Hepatocyte (in vitro differentiated cells): ENCODE data around the gene EBF4. TPM values are rescaled to one million over a fixed set of nuclear protein-coding genes. Genes with fewer than 3 reads are reported as not detected.
"Not testable (repeated sequence)": the region's sequence is repeated elsewhere in the genome, so short reads cannot be mapped to it uniquely, and the experiment has no call there.

ENCODE experiments used
- DNase-seq: peaks from one replicate; pipeline ENCODE4 v3.0.0-alpha.2; 2016; ENCODE audit warnings: low spot score
- H2AFZ ChIP-seq: fragments of 200-600 bp; sonication (generic); 2 replicates; pipeline ENCODE4 v1.6.0; 2016; ENCODE audit warnings: antibody characterized with exemption, mild to moderate bottlenecking
- H3K27ac ChIP-seq: fragments of 200-600 bp; sonication (generic); 2 replicates; pipeline ENCODE4 v1.5.1; 2016; ENCODE audit warnings: mild to moderate bottlenecking
- H3K27me3 ChIP-seq: fragments of 200-600 bp; sonication (generic); 2 replicates; pipeline ENCODE4 v1.6.1; 2016
- H3K36me3 ChIP-seq: fragments of 200-600 bp; sonication (generic); replicated peaks from 2 replicates; pipeline ENCODE4 v1.5.1; 2016; ENCODE audit warnings: low read depth; ENCODE audit not compliant: insufficient read depth
- H3K4me1 ChIP-seq: fragments of 200-600 bp; sonication (generic); 2 replicates; pipeline ENCODE4 v1.5.1; 2016; ENCODE audit warnings: mild to moderate bottlenecking, moderate library complexity; ENCODE audit not compliant: insufficient read depth
- H3K4me2 ChIP-seq: fragments of 200-600 bp; sonication (generic); 2 replicates; pipeline ENCODE4 v1.6.0; 2016
- H3K4me3 ChIP-seq: fragments of 200-600 bp; sonication (generic); 2 replicates; pipeline ENCODE4 v1.5.1; 2016; ENCODE audit warnings: mild to moderate bottlenecking
- H3K79me2 ChIP-seq: fragments of 200-600 bp; sonication (generic); 2 replicates; pipeline ENCODE4 v1.6.0; 2017; ENCODE audit warnings: mild to moderate bottlenecking
- H3K9me2 ChIP-seq: fragments of 200-600 bp; sonication (generic); replicated peaks from 2 replicates; pipeline ENCODE4 v1.6.0; 2017; ENCODE audit warnings: mild to moderate bottlenecking; ENCODE audit not compliant: insufficient read depth
- H3K9me3 ChIP-seq: fragments of 200-600 bp; sonication (generic); 2 replicates; pipeline ENCODE4 v1.5.1; 2016; ENCODE audit warnings: low read depth, mild to moderate bottlenecking
- H4K20me1 ChIP-seq: fragments of 200-600 bp; sonication (generic); 2 replicates; pipeline ENCODE4 v1.6.0; 2016; ENCODE audit warnings: mild to moderate bottlenecking; ENCODE audit not compliant: insufficient read depth, poor library complexity, severe bottlenecking
- EZH2 ChIP-seq: fragments of 200-600 bp; sonication (generic); IDR thresholded peaks from 2 replicates; pipeline ENCODE4 v1.6.1; 2016; ENCODE audit warnings: antibody characterized with exemption, mild to moderate bottlenecking, borderline replicate concordance
- EZH2phosphoT487 ChIP-seq: fragments of 200-600 bp; sonication (generic); IDR thresholded peaks from one replicate; pipeline ENCODE4 v1.6.1; 2018; ENCODE audit warnings: antibody characterized with exemption, mild to moderate bottlenecking, low read depth, moderate library complexity; ENCODE audit not compliant: unreplicated experiment, severe bottlenecking
- WGBS: methylation state at CpG from one replicate; pipeline ENCODE4 v1.1.6; 2016; ENCODE audit warnings: low lambda C conversion rate; ENCODE audit errors: missing lambda C conversion rate; 5-methylcytosine and 5-hydroxymethylcytosine counted together
- polyA plus RNA-seq: library from polyadenylated mRNA; unstranded; fragments of >200 nt; fragmentation: Nextera tagmentation; extraction: Ambion mirVana; gene quantifications from 2 replicates; pipeline ENCODE4 v1.2.1, GENCODE V29; 2016
- total RNA-seq: library from RNA; depleted of rRNA; stranded (reverse); fragments of >200 nt; gene quantifications from 2 replicates; pipeline ENCODE4 v1.2.3, GENCODE V29; 2014
- TF ChIP-seq, protein P1 (sequence below): fragments of 200-600 bp; sonication (generic); IDR thresholded peaks from 2 replicates; pipeline ENCODE4 v1.5.1; 2016; ENCODE audit warnings: antibody characterized with exemption, mild to moderate bottlenecking; ENCODE audit not compliant: poor library complexity

EBF4 gene
- total and polyA plus RNA-seq, 2 experiments from 2014 or later = 10.7 to 17.9 TPM

DNA sequence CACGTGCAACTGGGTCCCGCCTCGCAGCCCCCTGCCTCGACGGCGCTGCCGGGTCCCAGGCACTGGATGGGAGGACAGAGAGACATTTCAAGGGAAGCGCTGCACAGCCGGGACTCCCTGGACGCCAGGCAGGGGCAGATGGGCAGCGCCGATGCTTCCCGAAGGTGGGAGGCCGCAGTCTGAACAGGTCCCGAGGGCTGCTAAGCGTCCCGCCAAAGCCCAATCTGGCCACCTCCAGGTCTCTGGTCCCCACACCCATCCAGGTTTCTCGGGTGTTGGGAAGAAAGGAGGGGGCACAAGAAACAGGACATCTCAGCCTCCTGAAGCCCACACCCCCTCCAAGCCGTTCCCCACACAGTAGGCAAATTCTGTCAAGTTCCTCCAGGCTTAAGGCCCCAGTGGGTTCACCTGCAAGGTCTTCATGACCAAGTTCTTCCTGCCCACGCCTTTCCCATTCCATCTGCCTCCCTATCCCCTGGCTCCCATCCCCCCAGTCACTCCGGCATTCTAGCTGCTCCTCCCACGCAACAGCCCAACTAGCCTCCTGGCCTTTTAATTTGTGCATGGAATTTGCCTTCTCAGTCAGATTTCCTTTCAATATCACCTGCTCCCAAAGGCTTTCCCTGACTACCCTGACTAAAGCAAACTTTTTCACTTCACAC lies 113.2 kb downstream of the EBF4 start:
- Histone ChIP-seq H3K27ac (no peak overlapping the region), H3K4me3 (no peak overlapping the region), H3K36me3 (no peaks in the 10 kb centered on the region), H3K79me2 (no peaks in the 10 kb centered on the region), H4K20me1 (no peaks in the 10 kb centered on the region), H3K9me2 (no peaks in the 10 kb centered on the region), H3K27me3 (peaks cover 70% of the 10 kb centered on the region), H3K4me2 (no peak overlapping the region), H3K9me3 (no peaks in the 10 kb centered on the region), H2AFZ (no peak overlapping the region), H3K4me1 (no peaks in the 10 kb centered on the region)
- 64% methylated on average over 22 of the region's 22 CpGs for WGBS
- TF ChIP-seq EZH2 (no peak), EZH2phosphoT487 (no peak)
- TF ChIP-seq, protein P1, sequence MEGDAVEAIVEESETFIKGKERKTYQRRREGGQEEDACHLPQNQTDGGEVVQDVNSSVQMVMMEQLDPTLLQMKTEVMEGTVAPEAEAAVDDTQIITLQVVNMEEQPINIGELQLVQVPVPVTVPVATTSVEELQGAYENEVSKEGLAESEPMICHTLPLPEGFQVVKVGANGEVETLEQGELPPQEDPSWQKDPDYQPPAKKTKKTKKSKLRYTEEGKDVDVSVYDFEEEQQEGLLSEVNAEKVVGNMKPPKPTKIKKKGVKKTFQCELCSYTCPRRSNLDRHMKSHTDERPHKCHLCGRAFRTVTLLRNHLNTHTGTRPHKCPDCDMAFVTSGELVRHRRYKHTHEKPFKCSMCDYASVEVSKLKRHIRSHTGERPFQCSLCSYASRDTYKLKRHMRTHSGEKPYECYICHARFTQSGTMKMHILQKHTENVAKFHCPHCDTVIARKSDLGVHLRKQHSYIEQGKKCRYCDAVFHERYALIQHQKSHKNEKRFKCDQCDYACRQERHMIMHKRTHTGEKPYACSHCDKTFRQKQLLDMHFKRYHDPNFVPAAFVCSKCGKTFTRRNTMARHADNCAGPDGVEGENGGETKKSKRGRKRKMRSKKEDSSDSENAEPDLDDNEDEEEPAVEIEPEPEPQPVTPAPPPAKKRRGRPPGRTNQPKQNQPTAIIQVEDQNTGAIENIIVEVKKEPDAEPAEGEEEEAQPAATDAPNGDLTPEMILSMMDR = no peak
- no peak for DNase-seq

GRCh38 chr20:2806351-2806701 lies 113.7 kb downstream of the EBF4 start:
- H3K27ac ChIP-seq = no peak overlapping the region
- H4K20me1 ChIP-seq = no peaks in the 10 kb centered on the region
- no peaks in the 10 kb centered on the region for H3K9me3 ChIP-seq
- no peaks in the 10 kb centered on the region for H3K9me2 ChIP-seq
- 48% methylated on average over 4 of the region's 4 CpGs for WGBS
- no peak overlapping the region for H3K4me2 ChIP-seq
- peaks cover 65% of the 10 kb centered on the region for H3K27me3 ChIP-seq
- TF ChIP-seq EZH2phosphoT487 (no peak), EZH2 (no peak)
- TF ChIP-seq, protein P1 = no peak
- no peak overlapping the region for H3K4me3 ChIP-seq
- H3K36me3 ChIP-seq = no peaks in the 10 kb centered on the region
- no peak overlapping the region for H2AFZ ChIP-seq
- no peak for DNase-seq
- no peaks in the 10 kb centered on the region for H3K79me2 ChIP-seq
- no peaks in the 10 kb centered on the region for H3K4me1 ChIP-seq

- H4K20me1 ChIP-seq = no peaks in the 10 kb centered on the region
- no peak overlapping the region for H2AFZ ChIP-seq
- no peak overlapping the region for H3K27ac ChIP-seq
- 96% methylated on average over 4 of the region's 4 CpGs for WGBS
- no peak overlapping the region for H3K4me2 ChIP-seq
- no peak overlapping the region for H3K4me3 ChIP-seq
- no peaks in the 10 kb centered on the region for H3K4me1 ChIP-seq
- H3K9me2 ChIP-seq = no peaks in the 10 kb centered on the region
- no peak for DNase-seq
- peaks cover 59% of the 10 kb centered on the region for H3K27me3 ChIP-seq
- H3K9me3 ChIP-seq = no peaks in the 10 kb centered on the region
- H3K36me3 ChIP-seq = no peaks in the 10 kb centered on the region
- TF ChIP-seq EZH2phosphoT487 = no peak
- TF ChIP-seq, protein P1 = no peak
- TF ChIP-seq EZH2 = no peak
- H3K79me2 ChIP-seq = no peaks in the 10 kb centered on the region
Observed at GRCh38 chr20:2807019-2807418, 114.4 kb downstream of the EBF4 start.

DNA sequence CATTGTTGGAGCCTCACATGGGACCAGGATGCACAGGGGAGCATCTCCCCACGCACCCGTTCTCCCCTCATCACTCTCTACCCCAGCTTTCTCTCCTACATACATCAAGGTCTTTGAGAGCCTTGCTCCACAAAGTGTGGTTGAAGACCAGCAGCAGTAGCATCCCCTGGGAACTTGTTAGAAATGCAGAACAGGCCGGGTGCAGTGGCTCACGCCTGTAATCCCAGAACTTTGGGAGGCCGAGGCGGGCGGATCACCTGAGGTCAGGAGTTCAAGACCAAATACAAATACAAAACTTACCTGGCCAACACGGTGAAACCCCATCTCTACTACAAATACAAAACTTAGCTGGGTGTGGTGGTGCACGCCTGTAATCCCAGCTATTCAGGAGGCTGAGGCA lies 115.3 kb downstream of the EBF4 start:
- not testable (repeated sequence) for H2AFZ ChIP-seq, H3K4me1 ChIP-seq, H3K79me2 ChIP-seq, H3K9me2 ChIP-seq, DNase-seq, H3K4me2 ChIP-seq, H3K4me3 ChIP-seq, H3K36me3 ChIP-seq, H3K27ac ChIP-seq, H4K20me1 ChIP-seq, H3K9me3 ChIP-seq
- peaks cover 52% of the 10 kb centered on the region for H3K27me3 ChIP-seq
- 91% methylated on average over 8 of the region's 9 CpGs for WGBS
